Activated naive CD4-positive, alpha-beta T cell treated with anti-CD3 and anti-CD28 coated beads for 36 hours (primary cell): Measurements from ENCODE around the gene SEMA4D. TPM values are rescaled to one million over a fixed set of nuclear protein-coding genes. Genes with fewer than 3 reads are reported as not detected.

Source experiments
- CTCF ChIA-PET: fragments of 350-600 bp; sonication (Branson Sonifier 250); formaldehyde crosslinking; loops from one replicate; lab custom pipeline; 2021; ENCODE audit warnings: antibody characterized with exemption; lab: Charles Lee
- DNase-seq: peaks from one replicate; pipeline ENCODE4 v3.0.0-alpha.2; 2020
- H3K27ac Mint-ChIP-seq: one replicate; pipeline ENCODE4 v1.8.0; 2021; ENCODE audit warnings: mild to moderate bottlenecking, mixed read lengths
- H3K27me3 Mint-ChIP-seq: one replicate; pipeline ENCODE4 v1.8.0; 2021; ENCODE audit warnings: low read depth, mixed read lengths
- H3K36me3 Mint-ChIP-seq: one replicate; pipeline ENCODE4 v1.8.0; 2021; ENCODE audit warnings: low read depth, mixed read lengths
- H3K4me1 Mint-ChIP-seq: one replicate; pipeline ENCODE4 v1.8.0; 2021; ENCODE audit warnings: low read depth, mixed read lengths
- H3K4me3 Mint-ChIP-seq: one replicate; pipeline ENCODE4 v1.8.0; 2021; ENCODE audit warnings: mild to moderate bottlenecking, moderate library complexity, mixed read lengths
- H3K9me3 Mint-ChIP-seq: one replicate; pipeline ENCODE4 v1.8.0; 2021; ENCODE audit warnings: mixed read lengths
- intact Hi-C: fragments of 100-400 bp; cut with micrococcal nuclease; formaldehyde crosslinking; loops from one replicate; pipeline ENCODE4 v1.15.1; 2023
- total RNA-seq, 2 experiments: library from RNA; stranded (reverse); gene quantifications; one replicate each; pipeline ENCODE4 v1.2.3, GENCODE V29; 2021

SEMA4D gene
- total RNA-seq, 2 experiments from 2014 or later = 156 to 160 TPM

- intact Hi-C loops = loop anchor here (5.0 kb wide), 1 partner anchor 513 kb away; no protein-coding TSS in a partner anchor
- DNase-seq = no peak
- no peaks in the 10 kb centered on the region for H3K9me3 Mint-ChIP-seq
- peaks cover 61% of the 10 kb centered on the region for H3K36me3 Mint-ChIP-seq
- CTCF ChIA-PET = interaction anchor here (0.7 to 2.3 kb wide), 3 partner anchors 12 to 96 kb away, joined by 3 to 8 read pairs (median 4); no protein-coding TSS in a partner anchor
- peak overlapping the region; percentile 3 for H3K4me3 Mint-ChIP-seq
- no peaks in the 10 kb centered on the region for H3K27me3 Mint-ChIP-seq
- H3K27ac Mint-ChIP-seq = peak overlapping the region; percentile 97
- peaks cover 93% of the 10 kb centered on the region for H3K4me1 Mint-ChIP-seq
Observed at GRCh38 chr9:89469003-89469402, 28.9 kb downstream of the SEMA4D start.

GRCh38 chr9:89468281-89468960, 29.5 kb downstream of the SEMA4D start:
- peaks cover 60% of the 10 kb centered on the region for H3K36me3 Mint-ChIP-seq
- CTCF ChIA-PET = no interaction called here

GRCh38 chr9:89467278-89467625, 30.7 kb downstream of the SEMA4D start:
- intact Hi-C loops = loop anchor here (1.0 to 5.0 kb wide), 9 partner anchors 10 to 515 kb away; partner anchors contain the start of genes CKS2, SECISBP2 and SEMA4D
- CTCF ChIA-PET = interaction anchor here (0.6 to 1.6 kb wide), 6 partner anchors 8 to 82 kb away, joined by 4 to 6 read pairs (median 4); no protein-coding TSS in a partner anchor
- DNase-seq = no peak
- Mint-ChIP-seq H3K27me3 (no peaks in the 10 kb centered on the region), H3K4me3 (peak overlapping the region; percentile 38), H3K27ac (peak overlapping the region; percentile 97), H3K4me1 (peaks cover 95% of the 10 kb centered on the region), H3K36me3 (peaks cover 61% of the 10 kb centered on the region), H3K9me3 (no peaks in the 10 kb centered on the region)

More at GRCh38 chr9:89468281-89468960, 29.5 kb downstream of the SEMA4D start:
- peak overlapping the region; percentile 53 for H3K4me3 Mint-ChIP-seq
- DNase-seq = no peak
- no peaks in the 10 kb centered on the region for H3K9me3 Mint-ChIP-seq
- H3K4me1 Mint-ChIP-seq = peaks cover 93% of the 10 kb centered on the region
- no peaks in the 10 kb centered on the region for H3K27me3 Mint-ChIP-seq
- intact Hi-C loops = loop anchor here (5.0 kb wide), 1 partner anchor 514 kb away; no protein-coding TSS in a partner anchor
- peak overlapping the region; percentile 97 for H3K27ac Mint-ChIP-seq

GRCh38 chr9:89466451-89467277, 31.2 kb downstream of the SEMA4D start:
- intact Hi-C loops = loop anchor here (1.0 to 5.0 kb wide), 10 partner anchors 11 to 516 kb away; partner anchors contain the start of genes CKS2, SECISBP2 and SEMA4D
- CTCF ChIA-PET = interaction anchor here (0.6 to 1.6 kb wide), 7 partner anchors 9 to 82 kb away, joined by 3 to 6 read pairs (median 4); no protein-coding TSS in a partner anchor
- peaks cover 96% of the 10 kb centered on the region for H3K4me1 Mint-ChIP-seq

GRCh38 chr9:89465726-89466308, 32.1 kb downstream of the SEMA4D start:
- Mint-ChIP-seq H3K27ac (peak overlapping the region; percentile 97), H3K4me3 (peak overlapping the region; percentile 38), H3K27me3 (no peaks in the 10 kb centered on the region), H3K4me1 (peaks cover 97% of the 10 kb centered on the region), H3K36me3 (peaks cover 59% of the 10 kb centered on the region), H3K9me3 (no peaks in the 10 kb centered on the region)
- no peak for DNase-seq
- CTCF ChIA-PET = interaction anchor here (0.8 to 1.6 kb wide), 3 partner anchors 13 to 83 kb away, joined by 3 to 8 read pairs (median 5); no protein-coding TSS in a partner anchor
- intact Hi-C loops = loop anchor here (1.0 to 5.0 kb wide), 5 partner anchors 19 to 516 kb away; partner anchors contain the start of genes CKS2 and SECISBP2

More at GRCh38 chr9:89466451-89467277, 31.2 kb downstream of the SEMA4D start:
- H3K27ac Mint-ChIP-seq = peak overlapping the region; percentile 97
- peaks cover 60% of the 10 kb centered on the region for H3K36me3 Mint-ChIP-seq
- no peaks in the 10 kb centered on the region for H3K9me3 Mint-ChIP-seq
- no peaks in the 10 kb centered on the region for H3K27me3 Mint-ChIP-seq
- DNase-seq = peak; percentile 86
- peak overlapping the region; percentile 38 for H3K4me3 Mint-ChIP-seq

GRCh38 chr9:89465001-89465451, 32.9 kb downstream of the SEMA4D start:
- Mint-ChIP-seq H3K36me3 (peaks cover 57% of the 10 kb centered on the region), H3K9me3 (no peaks in the 10 kb centered on the region), H3K27me3 (no peaks in the 10 kb centered on the region), H3K4me1 (peaks cover 97% of the 10 kb centered on the region), H3K4me3 (peak overlapping the region; percentile 2), H3K27ac (peak overlapping the region; percentile 97)
- DNase-seq = no peak
- intact Hi-C loops = loop anchor here (5.0 kb wide), 1 partner anchor 517 kb away; no protein-coding TSS in a partner anchor
- CTCF ChIA-PET = interaction anchor here (0.8 to 1.6 kb wide), 3 partner anchors 14 to 84 kb away, joined by 3 to 8 read pairs (median 5); no protein-coding TSS in a partner anchor

- Mint-ChIP-seq H3K36me3 (peaks cover 52% of the 10 kb centered on the region), H3K4me1 (peaks cover 97% of the 10 kb centered on the region), H3K4me3 (peak overlapping the region; percentile 51), H3K27ac (peak overlapping the region; percentile 97), H3K9me3 (no peaks in the 10 kb centered on the region), H3K27me3 (no peaks in the 10 kb centered on the region)
- no peak for DNase-seq
- intact Hi-C loops = loop anchor here (1.0 to 5.0 kb wide), 7 partner anchors 16 to 238 kb away; no protein-coding TSS in a partner anchor
- CTCF ChIA-PET = no interaction called here
Observed at GRCh38 chr9:89464300-89464901, 33.5 kb downstream of the SEMA4D start.

- Mint-ChIP-seq H3K27ac (peak overlapping the region; percentile 97), H3K4me1 (peaks cover 96% of the 10 kb centered on the region), H3K9me3 (no peaks in the 10 kb centered on the region), H3K36me3 (peaks cover 38% of the 10 kb centered on the region), H3K27me3 (no peaks in the 10 kb centered on the region), H3K4me3 (no peak overlapping the region)
- CTCF ChIA-PET = interaction anchor here (0.6 to 3.4 kb wide), 7 partner anchors 8 to 88 kb away, joined by 3 to 14 read pairs (median 4); no protein-coding TSS in a partner anchor
- intact Hi-C loops = loop anchor here (5.0 kb wide), 2 partner anchors 139 to 239 kb away; no protein-coding TSS in a partner anchor
- DNase-seq = no peak
Observed at GRCh38 chr9:89462817-89463683, 34.9 kb downstream of the SEMA4D start.

- Mint-ChIP-seq H3K36me3 (peaks cover 40% of the 10 kb centered on the region), H3K4me1 (peaks cover 96% of the 10 kb centered on the region), H3K27me3 (no peaks in the 10 kb centered on the region), H3K4me3 (peak overlapping the region; percentile 16), H3K9me3 (no peaks in the 10 kb centered on the region), H3K27ac (peak overlapping the region; percentile 97)
- CTCF ChIA-PET = interaction anchor here (0.6 to 3.4 kb wide), 6 partner anchors 20 to 89 kb away, joined by 3 to 14 read pairs (median 4); no protein-coding TSS in a partner anchor
- DNase-seq = no peak
- intact Hi-C loops = loop anchor here (5.0 kb wide), 2 partner anchors 140 to 240 kb away; no protein-coding TSS in a partner anchor
Observed at GRCh38 chr9:89462199-89462598, 35.7 kb downstream of the SEMA4D start.

- peak; percentile 71 for DNase-seq
- intact Hi-C loops = loop anchor here (5.0 kb wide), 2 partner anchors 141 to 241 kb away; no protein-coding TSS in a partner anchor
- CTCF ChIA-PET = interaction anchor here (1.3 to 3.4 kb wide), 3 partner anchors 32 to 87 kb away, joined by 4 to 14 read pairs (median 5); no protein-coding TSS in a partner anchor
Observed at GRCh38 chr9:89461265-89461664, 36.6 kb downstream of the SEMA4D start.

More at GRCh38 chr9:89461265-89461664, 36.6 kb downstream of the SEMA4D start:
- peaks cover 96% of the 10 kb centered on the region for H3K4me1 Mint-ChIP-seq
- H3K27ac Mint-ChIP-seq = peak overlapping the region; percentile 50
- no peaks in the 10 kb centered on the region for H3K27me3 Mint-ChIP-seq
- H3K9me3 Mint-ChIP-seq = no peaks in the 10 kb centered on the region
- no peak overlapping the region for H3K4me3 Mint-ChIP-seq
- peaks cover 42% of the 10 kb centered on the region for H3K36me3 Mint-ChIP-seq
